A673 (cell line): Measurements from ENCODE around the gene VAPB. TPM values are rescaled to one million over a fixed set of nuclear protein-coding genes. Genes with fewer than 3 reads are reported as not detected.
A peak's percentile ranks its signal among the peaks of the same experiment; 100 is the strongest.

Experiments
- Bru-seq: library from RNA; stranded (reverse); fragments of 400-500 nt; gene quantifications from one replicate; lab custom pipeline; 2021; lab: Mats Ljungman, UMichigan
- BruChase-seq, 2 experiments: library from RNA; stranded (reverse); fragments of 400-500 nt; gene quantifications; one replicate each; lab custom pipeline; 2021; lab: Mats Ljungman, UMichigan
- BruUV-seq: library from RNA; stranded (reverse); fragments of 400-500 nt; replicated peaks from 2 replicates; lab custom pipeline; 2021; lab: Mats Ljungman, UMichigan
- CTCF ChIA-PET: fragments of 300-600 bp; sonication (Branson Sonifier 250); formaldehyde crosslinking; loops from one replicate; lab custom pipeline; 2022; ENCODE audit warnings: antibody characterized with exemption; lab: Charles Lee
- POLR2A ChIA-PET: fragments of 300-600 bp; sonication (Branson Sonifier 250); formaldehyde crosslinking; loops from one replicate; lab custom pipeline; 2022; ENCODE audit warnings: antibody characterized with exemption; ENCODE audit not compliant: low non-redundant PET; lab: Charles Lee
- DNase-seq: peaks from one replicate; pipeline ENCODE4 v3.0.0-alpha.2; 2015; ENCODE audit warnings: low spot score
- H3K27ac ChIP-seq: fragments of 200-600 bp; sonication (generic); 2 replicates; pipeline ENCODE4 v1.5.1; 2016; ENCODE audit warnings: mixed run types, low read depth, mild to moderate bottlenecking, mixed read lengths, antibody characterized with exemption, low read length; ENCODE audit not compliant: poor library complexity, severe bottlenecking
- H3K27me3 ChIP-seq: fragments of 200-600 bp; sonication (generic); replicated peaks from 2 replicates; pipeline ENCODE4 v1.6.1; 2017; ENCODE audit warnings: mixed run types, low read depth, mild to moderate bottlenecking, mixed read lengths, antibody characterized with exemption, low read length; ENCODE audit not compliant: insufficient read depth, poor library complexity
- H3K36me3 ChIP-seq: fragments of 200-600 bp; sonication (generic); 2 replicates; pipeline ENCODE4 v1.6.1; 2016; ENCODE audit warnings: mixed run types, mild to moderate bottlenecking, mixed read lengths, antibody characterized with exemption, low read length; ENCODE audit not compliant: insufficient read depth, poor library complexity, severe bottlenecking
- H3K4me1 ChIP-seq: fragments of 200-600 bp; sonication (generic); 2 replicates; pipeline ENCODE4 v1.6.1; 2017; ENCODE audit warnings: mixed run types, mild to moderate bottlenecking, mixed read lengths, antibody characterized with exemption, low read length; ENCODE audit not compliant: insufficient read depth, poor library complexity, severe bottlenecking
- H3K4me3 ChIP-seq: fragments of 200-600 bp; sonication (generic); 2 replicates; pipeline ENCODE4 v1.5.1; 2016; ENCODE audit warnings: low read depth, mixed run types, mild to moderate bottlenecking, mixed read lengths, low read length; ENCODE audit not compliant: poor library complexity, severe bottlenecking
- H3K9me3 ChIP-seq: fragments of 200-600 bp; sonication (generic); 2 replicates; pipeline ENCODE4 v1.6.1; 2016; ENCODE audit warnings: mixed run types, low read depth, mild to moderate bottlenecking, mixed read lengths, antibody characterized with exemption, low read length; ENCODE audit not compliant: poor library complexity, severe bottlenecking
- CTCF ChIP-seq: fragments of 300-800, 200-600 bp; sonication (generic); conservative IDR thresholded peaks from 2 replicates; pipeline ENCODE4 v1.5.1; 2017; ENCODE audit warnings: low read depth, mild to moderate bottlenecking, antibody characterized with exemption, low read length, moderate library complexity, mixed read lengths
- EZH2 ChIP-seq: fragments of 200-600 bp; sonication (generic); IDR thresholded peaks from 2 replicates; pipeline ENCODE4 v1.6.1; 2017; ENCODE audit warnings: borderline replicate concordance, low read depth, mild to moderate bottlenecking, mixed read lengths, antibody characterized with exemption, low read length; ENCODE audit not compliant: poor library complexity, severe bottlenecking
- intact Hi-C: fragments of 100-400 bp; cut with micrococcal nuclease; formaldehyde crosslinking; loops from one replicate; pipeline ENCODE4 v1.10.0; 2022; ENCODE audit not compliant: unreplicated experiment
- long read RNA-seq: library from polyadenylated mRNA; stranded (forward); transcript quantifications from one replicate; pipeline ENCODE4 v2.0.0, GENCODE V29; 2022
- total RNA-seq: library from RNA; stranded (reverse); gene quantifications from 2 replicates; pipeline ENCODE4 v1.2.3, GENCODE V29; 2021

VAPB gene
- total RNA-seq (60.9 and 63.2 TPM in 2 replicates), Bru-seq, nascent RNA (percentile 92 among the genes with signal in this experiment), BruChase-seq, experiment 1, labeled RNA remaining after a 2-hour chase (percentile 88 among the genes with signal in this experiment), BruChase-seq, experiment 2, labeled RNA remaining after a 6-hour chase (percentile 88 among the genes with signal in this experiment)
- long read RNA-seq, full-length matches to known transcripts, result 98 of 114 reads
- long read RNA-seq, partial matches to known transcripts, result 7 of 114 reads
- long read RNA-seq, other reads (novel, unspliced or antisense), result 9 of 114 reads

GRCh38 chr20:58388882-58389323 is at the start of gene VAPB:
Gene VAPB, plus strand, starts transcription at chr20:58389229. Its CDS starts 231 bp downstream, at chr20:58389460.
- Histone ChIP-seq H3K4me3 (peak within 1 kb of the TSS; percentile 86), H3K4me1 (peaks cover 10% of the 10 kb centered on the region), H3K9me3 (no peaks in the 10 kb centered on the region), H3K27me3 (no peaks in the 10 kb centered on the region), H3K36me3 (peaks cover 4% of the 10 kb centered on the region), H3K27ac (peak within 1 kb of the TSS; percentile 98)
- CTCF ChIA-PET, result interaction anchor here (0.6 kb wide), 1 partner anchor 358 kb away, joined by 3 read pairs; no protein-coding TSS in a partner anchor
- no peak for TF ChIP-seq CTCF
- no peak for TF ChIP-seq EZH2
- DNase-seq, result peak; percentile 97
- intact Hi-C loops, result no loop called here
- POLR2A ChIA-PET, result interaction anchor here (0.5 kb wide), 1 partner anchor 11 kb away, joined by 3 read pairs; no protein-coding TSS in a partner anchor
- no TSS peak for BruUV-seq

GRCh38 chr20:58339741-58340140 is 49.3 kb upstream of the VAPB start:
- Histone ChIP-seq H3K36me3 (no peaks in the 10 kb centered on the region), H3K4me1 (no peaks in the 10 kb centered on the region), H3K9me3 (no peaks in the 10 kb centered on the region), H3K27ac (no peak overlapping the region), H3K4me3 (no peak overlapping the region), H3K27me3 (no peaks in the 10 kb centered on the region)
- no TSS peak for BruUV-seq
- POLR2A ChIA-PET, result no interaction called here
- DNase-seq, result no peak
- CTCF ChIA-PET, result no interaction called here
- TF ChIP-seq EZH2 (no peak), CTCF (no peak)
- intact Hi-C loops, result no loop called here

GRCh38 chr20:58340151-58340550 is 48.9 kb upstream of the VAPB start:
- intact Hi-C loops, result no loop called here
- Histone ChIP-seq H3K4me1 (no peaks in the 10 kb centered on the region), H3K27me3 (no peaks in the 10 kb centered on the region), H3K9me3 (no peaks in the 10 kb centered on the region), H3K27ac (no peak overlapping the region), H3K36me3 (peaks cover under 1% of the 10 kb centered on the region), H3K4me3 (no peak overlapping the region)
- no peak for TF ChIP-seq EZH2
- no peak for TF ChIP-seq CTCF
- CTCF ChIA-PET, result no interaction called here
- no TSS peak for BruUV-seq
- no peak for DNase-seq
- POLR2A ChIA-PET, result no interaction called here
